Thyroid gland (tissue), 4 donors: ENCODE results near the gene TMEM208. TPM values are rescaled to one million over a fixed set of nuclear protein-coding genes. Genes with fewer than 3 reads are reported as not detected.

ENCODE experiments used
- DNase-seq, 2 donors: peaks; one replicate each; pipeline ENCODE4 v3.0.0-alpha.2; 2019
- H3K27ac ChIP-seq, 3 donors: fragments of 200-600 bp; sonication (generic); 1 replicate in 2 of 3; 2 replicates in 1 of 3; pipeline ENCODE4 v1.5.1; 2016 to 2019; ENCODE audit warnings: mild to moderate bottlenecking in 1 of 3, moderate library complexity in 1 of 3
- H3K27me3 ChIP-seq: fragments of 200-600 bp; sonication (generic); one replicate; pipeline ENCODE4 v1.5.1; 2019
- H3K36me3 ChIP-seq, 2 donors: fragments of 200-600 bp; sonication (generic); one replicate each; pipeline ENCODE4 v1.5.1; 2016 to 2019
- H3K4me1 ChIP-seq, 2 donors: fragments of 200-600 bp; sonication (generic); one replicate each; pipeline ENCODE4 v1.5.1; 2017 to 2019
- H3K4me3 ChIP-seq, 3 donors: fragments of 200-600 bp; sonication (generic); replicated peaks in 1 of 3; 1 replicate in 2 of 3; 2 replicates in 1 of 3; pipeline ENCODE4 v1.5.1; 2016; ENCODE audit warnings: mild to moderate bottlenecking in 1 of 3
- H3K9me3 ChIP-seq: fragments of 200-600 bp; sonication (generic); one replicate; pipeline ENCODE4 v1.5.1; 2017
- POLR2A ChIP-seq, 2 donors: fragments of 450-650 bp; IDR thresholded peaks; one replicate each; pipeline ENCODE4 v1.6.1; 2017; ENCODE audit warnings: antibody characterized with exemption in 2 of 2, mild to moderate bottlenecking in 2 of 2, moderate library complexity in 1 of 2
- WGBS, 2 donors: methylation state at CpG; one replicate each; pipeline ENCODE4 v1.1.5; 2017; 5-methylcytosine and 5-hydroxymethylcytosine counted together
- intact Hi-C: fragments of 100-400 bp; cut with DNase I; formaldehyde crosslinking; loops from one replicate; pipeline ENCODE4 v1.15.1; 2023
- total RNA-seq, 4 donors: library from RNA; depleted of rRNA; stranded (reverse); fragments of >200 nt; gene quantifications; one replicate each; pipeline ENCODE4 v1.2.3, GENCODE V29; 2016
- TF ChIP-seq, protein P1 (sequence below), 6 experiments: fragments of 200-600 bp in 3 of 6; fragments of 450-650 bp in 3 of 6; sonication (generic) in 3 of 6; IDR thresholded peaks; one replicate each; pipeline ENCODE4 v1.5.1; 2016 to 2019; ENCODE audit warnings: antibody characterized with exemption in 6 of 6, mild to moderate bottlenecking in 2 of 6, inconsistent platforms in 1 of 6, moderate library complexity in 1 of 6

The TMEM208 gene
- total RNA-seq, 4 donors from 2014 or later, result 53.2 to 69.0 (median 58.3) TPM

GRCh38 chr16:67238278-67238575 is 11.3 kb downstream of the TMEM208 start:
- Histone ChIP-seq H3K9me3 (no peaks in the 10 kb centered on the region), H3K36me3 (peaks cover 42 to 52% of the 10 kb centered on the region in 2 donors), H3K4me3 (no peak overlapping the region), H3K4me1 (peaks cover 30 to 37% of the 10 kb centered on the region in 2 donors), H3K27me3 (no peaks in the 10 kb centered on the region), H3K27ac (no peak overlapping the region)
- intact Hi-C loops, result no loop called here
- TF ChIP-seq, protein P1, sequence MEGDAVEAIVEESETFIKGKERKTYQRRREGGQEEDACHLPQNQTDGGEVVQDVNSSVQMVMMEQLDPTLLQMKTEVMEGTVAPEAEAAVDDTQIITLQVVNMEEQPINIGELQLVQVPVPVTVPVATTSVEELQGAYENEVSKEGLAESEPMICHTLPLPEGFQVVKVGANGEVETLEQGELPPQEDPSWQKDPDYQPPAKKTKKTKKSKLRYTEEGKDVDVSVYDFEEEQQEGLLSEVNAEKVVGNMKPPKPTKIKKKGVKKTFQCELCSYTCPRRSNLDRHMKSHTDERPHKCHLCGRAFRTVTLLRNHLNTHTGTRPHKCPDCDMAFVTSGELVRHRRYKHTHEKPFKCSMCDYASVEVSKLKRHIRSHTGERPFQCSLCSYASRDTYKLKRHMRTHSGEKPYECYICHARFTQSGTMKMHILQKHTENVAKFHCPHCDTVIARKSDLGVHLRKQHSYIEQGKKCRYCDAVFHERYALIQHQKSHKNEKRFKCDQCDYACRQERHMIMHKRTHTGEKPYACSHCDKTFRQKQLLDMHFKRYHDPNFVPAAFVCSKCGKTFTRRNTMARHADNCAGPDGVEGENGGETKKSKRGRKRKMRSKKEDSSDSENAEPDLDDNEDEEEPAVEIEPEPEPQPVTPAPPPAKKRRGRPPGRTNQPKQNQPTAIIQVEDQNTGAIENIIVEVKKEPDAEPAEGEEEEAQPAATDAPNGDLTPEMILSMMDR (IDR thresholded peaks at IDR 0.05), result no peak
- TF ChIP-seq POLR2A (IDR thresholded peaks at IDR 0.05), result no peak
- DNase-seq, result no peak
- WGBS, 2 donors, result 98 to 100% methylated on average over 2 to 3 of the region's 3 CpGs

DNA sequence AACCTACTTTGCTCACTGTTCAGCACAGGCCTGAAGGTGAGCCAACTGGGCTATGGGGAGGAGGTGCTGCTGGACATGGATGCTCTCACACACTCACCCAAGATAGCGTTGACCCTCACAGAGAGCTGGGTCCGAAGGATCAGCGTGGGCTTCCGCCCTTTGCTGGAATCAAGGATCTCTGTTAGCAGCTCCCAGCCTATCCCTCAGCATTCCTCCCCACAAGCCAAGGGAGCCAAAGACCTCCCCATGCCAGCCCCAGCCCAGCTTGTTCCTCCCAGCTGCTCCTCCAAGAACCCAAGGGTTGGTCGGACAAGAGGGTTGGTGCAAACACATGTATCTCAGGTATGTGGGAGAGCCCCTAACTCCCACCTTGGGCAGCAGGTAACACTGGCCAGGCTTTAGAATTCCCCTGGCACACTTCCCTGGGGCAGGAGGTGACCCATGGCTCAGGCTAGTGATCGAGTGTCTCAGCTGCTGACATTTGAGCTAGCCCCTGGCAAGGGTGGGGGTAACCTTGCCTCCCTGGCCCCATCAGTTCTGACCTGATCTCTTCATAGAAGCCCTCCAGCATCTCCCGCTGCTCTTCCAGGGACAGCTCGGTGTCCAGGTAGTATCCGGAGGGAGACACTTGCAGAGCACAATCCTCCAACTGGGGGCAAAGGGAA is 12.0 kb downstream of the TMEM208 start:
- WGBS, 2 donors, result 87 to 92% methylated on average over 8 to 9 of the region's 9 CpGs

GRCh38 chr16:67240506-67240905 is 13.6 kb downstream of the TMEM208 start:
- Histone ChIP-seq H3K27ac (peak overlapping the region; percentile 73 to 91 (median 90)), H3K27me3 (no peaks in the 10 kb centered on the region), H3K4me1 (peaks cover 39 to 58% of the 10 kb centered on the region in 2 donors), H3K4me3 (no peak overlapping the region), H3K9me3 (no peaks in the 10 kb centered on the region), H3K36me3 (peaks cover 30 to 39% of the 10 kb centered on the region in 2 donors)
- DNase-seq, result peak; percentile 89 to 93
- intact Hi-C loops, result no loop called here
- TF ChIP-seq, protein P1 (IDR thresholded peaks at IDR 0.05), result no peak
- TF ChIP-seq POLR2A (IDR thresholded peaks at IDR 0.05), result peak in 1 of 2 donors; percentile 12
- WGBS, 2 donors, result 8 to 17% methylated on average over 4 of the region's 4 CpGs

More for the DNA sequence above, 12.0 kb downstream of the TMEM208 start:
- H3K27ac ChIP-seq, result no peak overlapping the region
- intact Hi-C loops, result no loop called here
- H3K36me3 ChIP-seq, result peaks cover 36 to 45% of the 10 kb centered on the region in 2 donors
- TF ChIP-seq, protein P1 (IDR thresholded peaks at IDR 0.05), result no peak
- no peak for TF ChIP-seq POLR2A (IDR thresholded peaks at IDR 0.05)
- no peaks in the 10 kb centered on the region for H3K9me3 ChIP-seq
- H3K4me1 ChIP-seq, result peaks cover 30 to 42% of the 10 kb centered on the region in 2 donors
- DNase-seq, result no peak
- H3K27me3 ChIP-seq, result no peaks in the 10 kb centered on the region
- no peak overlapping the region for H3K4me3 ChIP-seq

GRCh38 chr16:67241008-67241900 is 14.3 kb downstream of the TMEM208 start:
- 42% methylated on average over 8 to 10 of the region's 10 CpGs for WGBS, 2 donors
- H3K4me1 ChIP-seq, result peaks cover 43 to 62% of the 10 kb centered on the region in 2 donors
- H3K4me3 ChIP-seq, result no peak overlapping the region
- intact Hi-C loops, result no loop called here
- H3K9me3 ChIP-seq, result no peaks in the 10 kb centered on the region
- H3K27ac ChIP-seq, result peak overlapping the region; percentile 73 to 91 (median 90)
- peak; percentile 91 for DNase-seq
- peaks cover 24 to 32% of the 10 kb centered on the region in 2 donors for H3K36me3 ChIP-seq
- H3K27me3 ChIP-seq, result no peaks in the 10 kb centered on the region
- no peak for TF ChIP-seq POLR2A (IDR thresholded peaks at IDR 0.05)
- TF ChIP-seq, protein P1 (IDR thresholded peaks at IDR 0.05), result no peak
